ENCODE measurements around the gene NAGPA.

DNA sequence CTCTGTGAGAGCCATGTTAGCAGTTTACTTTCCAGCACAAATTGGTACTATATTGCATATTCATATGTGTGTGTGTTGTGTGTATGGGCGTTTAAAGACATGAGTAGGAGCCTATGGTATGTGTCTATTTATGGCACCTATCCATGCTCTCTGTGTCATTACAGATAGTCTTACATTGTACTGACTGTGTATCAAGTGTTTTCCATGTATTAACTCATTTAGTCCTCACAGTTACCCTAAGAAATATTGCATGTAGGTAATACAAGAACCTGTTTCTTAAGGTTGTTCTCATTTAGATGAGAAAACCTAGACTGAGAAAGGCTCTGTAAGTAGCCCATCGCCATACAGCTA is 39.5 kb upstream of the NAGPA start:
- no peak for TF ChIP-seq POLR2A (IDR thresholded peaks at IDR 0.05; ENCODE audit: insufficient read depth in 1 of 2, low read depth in 2 of 2, low read length in 2 of 2)
- no peak for TF ChIP-seq ZZZ3 (CRISPR knock-in tag; IDR thresholded peaks at IDR 0.05; ENCODE audit: borderline replicate concordance)

All from HepG2 (cell line).